Right renal cortex interstitium (tissue), 3 donors: Measurements from ENCODE around the gene FSHR. TPM values are rescaled to one million over a fixed set of nuclear protein-coding genes. Genes with fewer than 3 reads are reported as not detected.

ENCODE experiments used
- DNase-seq, 3 donors: peaks; one replicate each; pipeline ENCODE4 v3.0.0-alpha.2; 2013; ENCODE audit warnings: low read depth in 3 of 3, low spot score in 2 of 3
- polyA plus RNA-seq, 3 donors: library from polyadenylated mRNA; unstranded; fragments of 120-200 nt; gene quantifications; one replicate each; pipeline ENCODE4 v1.2.1, GENCODE V29; 2013; ENCODE audit not compliant: insufficient read length in 3 of 3

The FSHR gene
- polyA plus RNA-seq, 3 donors = not detected

DNA sequence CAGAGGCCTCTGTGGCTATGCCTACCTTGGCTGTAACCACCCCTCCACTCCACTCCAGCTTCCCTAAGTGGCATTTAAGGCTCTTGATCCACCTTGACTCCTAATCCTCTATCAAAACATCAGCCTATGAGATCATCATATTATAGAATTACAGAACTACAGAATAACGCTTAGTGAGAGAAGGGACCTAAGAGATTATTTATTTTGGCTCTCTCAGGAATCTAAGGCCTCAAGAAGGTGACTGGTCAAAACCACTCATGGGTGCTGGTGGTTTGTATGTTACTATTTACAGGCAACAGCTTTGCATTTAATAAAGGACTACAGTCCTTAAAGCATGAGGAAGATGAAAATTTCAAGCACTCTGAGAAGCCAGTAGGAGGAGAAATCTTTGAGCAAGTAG, 118.8 kb downstream of the FSHR start:
- no peak for DNase-seq

DNA sequence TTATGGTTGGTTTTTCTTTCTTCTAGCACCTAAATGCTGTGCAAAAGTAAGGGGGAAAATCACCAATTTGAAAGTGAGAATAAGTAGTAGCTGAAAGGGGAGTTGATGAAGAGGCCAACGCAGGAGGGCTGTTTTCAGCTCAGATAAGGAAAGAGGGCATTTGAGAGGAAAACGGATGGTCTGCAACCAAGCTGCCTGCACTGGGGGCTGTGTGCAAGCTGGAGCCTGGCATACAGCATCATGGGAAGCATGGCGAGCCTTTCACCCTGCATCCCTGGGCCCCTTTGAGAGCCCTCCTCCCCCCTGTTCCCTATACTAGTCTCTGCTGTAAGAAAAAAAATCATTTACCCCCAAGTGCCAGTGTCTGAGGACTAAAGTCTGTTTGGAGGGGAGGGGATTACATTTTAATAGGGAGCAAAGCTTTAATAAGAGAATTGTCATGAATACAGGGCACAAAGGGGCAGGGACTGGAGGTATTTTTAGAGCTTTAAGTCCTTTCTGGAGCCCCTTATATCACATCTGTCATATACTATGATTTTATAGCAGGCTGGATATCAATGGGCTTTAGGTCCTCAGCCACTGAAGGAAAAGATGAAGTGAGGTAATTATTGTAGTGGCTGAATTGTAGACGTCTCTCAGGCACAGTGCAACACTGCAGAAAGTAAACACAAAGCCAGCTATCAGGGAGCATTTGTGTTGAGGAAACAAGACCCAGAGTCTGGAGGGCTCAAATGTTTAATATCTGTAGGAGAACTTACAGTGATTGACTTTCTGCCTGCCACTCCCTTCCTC, 120.7 kb downstream of the FSHR start:
- no peak for DNase-seq

DNA sequence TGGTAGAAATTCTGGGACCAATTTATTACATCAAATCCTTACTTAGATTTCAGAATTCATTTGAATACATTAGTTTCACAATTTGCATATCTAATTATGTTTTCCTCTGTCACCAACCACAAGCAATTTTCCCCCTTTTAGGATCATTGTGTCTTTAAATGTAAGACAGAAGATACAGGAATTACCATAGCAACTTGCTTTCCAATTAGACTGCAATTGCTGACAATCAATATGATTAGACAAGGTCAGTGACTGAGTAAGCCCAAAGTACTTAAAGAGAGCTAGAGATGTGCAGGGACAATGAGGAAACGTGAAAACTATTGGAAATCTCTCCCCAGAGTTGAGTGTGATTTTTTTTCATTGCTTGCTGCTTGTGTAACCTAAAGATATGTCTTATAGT, 121.4 kb downstream of the FSHR start:
- DNase-seq = no peak

DNA sequence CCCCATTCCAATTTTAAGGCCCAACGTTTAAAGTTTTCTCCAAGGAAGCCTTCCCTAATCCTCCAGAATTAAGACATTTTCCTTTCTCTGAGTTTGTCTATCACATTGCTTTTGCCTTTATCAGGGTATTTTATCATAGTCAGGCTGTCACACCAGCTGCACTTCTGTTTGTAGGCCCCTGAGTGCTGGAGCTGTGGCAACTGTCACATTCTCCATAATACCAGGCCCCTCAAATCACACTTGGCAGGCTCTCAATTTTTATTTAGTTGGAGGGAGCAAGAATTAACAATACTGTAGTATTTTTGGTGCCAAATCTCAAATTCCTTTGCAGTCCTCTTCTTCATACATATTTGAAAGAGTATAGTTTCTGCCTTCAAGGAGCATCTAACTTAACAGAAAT, 122.2 kb downstream of the FSHR start:
- DNase-seq = no peak

DNA sequence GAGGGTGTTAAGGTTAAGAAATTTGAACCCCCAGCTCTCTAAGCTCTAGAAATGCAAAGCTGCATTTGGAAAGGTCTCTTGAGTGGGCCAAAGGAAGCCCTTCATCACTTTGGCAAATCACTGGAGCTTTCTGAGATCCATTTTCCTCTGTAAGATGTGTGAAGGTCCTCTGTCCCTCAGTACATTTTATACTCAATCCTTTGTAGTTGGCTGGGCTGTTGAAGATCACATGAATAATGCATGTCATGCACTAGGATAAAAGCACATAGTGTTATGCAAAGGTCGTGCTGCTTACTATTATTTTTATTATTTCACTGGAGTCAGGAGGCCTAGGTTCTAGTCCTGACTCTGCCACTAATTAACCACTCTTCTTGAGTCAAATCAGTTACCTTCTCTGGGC, 124.9 kb downstream of the FSHR start:
- no peak for DNase-seq

DNA sequence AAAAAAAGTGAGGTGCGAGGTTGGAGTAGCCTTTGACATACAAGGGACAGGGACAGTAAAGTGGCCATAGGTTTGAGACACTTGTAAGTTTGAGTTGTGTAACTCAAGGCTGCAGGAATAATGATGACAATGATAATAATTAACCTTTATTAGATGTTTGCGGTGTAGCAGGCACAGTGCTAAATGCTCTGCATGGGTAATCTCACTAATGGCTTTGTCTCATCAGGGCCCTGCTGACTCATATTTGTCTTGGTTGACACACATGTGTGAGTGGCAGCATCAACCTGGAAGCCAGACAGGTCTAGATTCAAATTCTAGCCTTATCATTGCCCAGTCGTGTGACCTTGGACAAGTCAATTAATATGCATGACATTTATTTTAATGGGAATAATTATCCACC, 126.2 kb downstream of the FSHR start:
- DNase-seq = no peak

DNA sequence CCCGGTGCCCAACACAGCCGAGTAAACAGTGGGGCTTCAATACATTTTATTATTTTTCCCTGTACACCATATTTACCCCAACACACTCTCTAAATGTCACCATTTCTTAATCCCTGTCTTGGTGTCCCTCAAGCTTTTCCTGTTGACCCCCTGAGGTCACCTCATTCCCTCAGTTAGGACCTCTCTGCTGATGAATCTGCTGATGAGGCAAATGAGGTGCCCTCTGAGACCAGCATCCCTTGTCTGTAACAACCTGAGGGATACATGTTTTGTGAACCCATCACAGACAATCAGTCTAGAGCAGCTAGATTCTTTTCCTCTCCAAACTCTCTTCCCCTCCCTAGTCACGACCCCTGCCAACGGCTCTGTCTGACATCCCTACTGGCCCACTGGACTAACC, 127.6 kb downstream of the FSHR start:
- DNase-seq = no peak

DNA sequence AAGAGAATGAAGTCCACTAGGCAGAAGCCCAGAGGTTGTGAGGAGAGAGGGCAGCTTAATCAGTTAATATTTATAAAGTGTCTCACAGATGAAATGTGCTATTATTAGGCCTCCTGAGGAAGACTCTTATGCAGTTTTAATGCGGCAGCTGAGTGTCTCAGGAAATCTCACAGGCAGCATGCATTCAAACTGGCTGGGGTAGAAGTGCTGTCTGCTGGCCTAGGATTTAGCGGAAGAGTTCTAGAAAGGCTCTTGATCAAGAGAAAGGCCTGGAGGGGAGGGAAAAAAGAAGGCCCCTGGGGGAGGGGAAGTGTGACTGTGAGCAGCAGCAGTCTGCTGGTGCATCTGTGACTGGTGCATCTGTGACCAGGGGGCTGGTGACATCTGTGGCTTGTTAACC, 133.0 kb downstream of the FSHR start:
- DNase-seq = no peak

DNA sequence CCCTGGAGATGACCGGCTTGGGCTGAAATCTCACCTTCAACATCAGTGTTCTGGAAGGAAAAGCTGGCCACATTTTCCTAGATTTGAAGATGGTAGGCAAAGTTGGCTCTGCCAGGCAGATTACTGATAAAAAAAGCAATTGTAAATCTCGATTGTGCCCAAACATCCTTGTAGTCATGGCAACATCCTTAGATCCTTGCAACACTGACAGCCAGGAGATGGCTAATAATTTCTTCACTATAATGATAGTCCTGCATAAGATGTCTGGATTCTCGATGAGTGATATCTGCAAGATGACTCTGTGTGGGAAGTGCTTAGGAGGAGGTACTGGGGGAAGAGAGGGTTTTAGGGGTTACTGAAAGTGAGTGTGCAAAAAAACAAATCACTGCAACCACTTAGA, 149.1 kb downstream of the FSHR start:
- DNase-seq = no peak

DNA sequence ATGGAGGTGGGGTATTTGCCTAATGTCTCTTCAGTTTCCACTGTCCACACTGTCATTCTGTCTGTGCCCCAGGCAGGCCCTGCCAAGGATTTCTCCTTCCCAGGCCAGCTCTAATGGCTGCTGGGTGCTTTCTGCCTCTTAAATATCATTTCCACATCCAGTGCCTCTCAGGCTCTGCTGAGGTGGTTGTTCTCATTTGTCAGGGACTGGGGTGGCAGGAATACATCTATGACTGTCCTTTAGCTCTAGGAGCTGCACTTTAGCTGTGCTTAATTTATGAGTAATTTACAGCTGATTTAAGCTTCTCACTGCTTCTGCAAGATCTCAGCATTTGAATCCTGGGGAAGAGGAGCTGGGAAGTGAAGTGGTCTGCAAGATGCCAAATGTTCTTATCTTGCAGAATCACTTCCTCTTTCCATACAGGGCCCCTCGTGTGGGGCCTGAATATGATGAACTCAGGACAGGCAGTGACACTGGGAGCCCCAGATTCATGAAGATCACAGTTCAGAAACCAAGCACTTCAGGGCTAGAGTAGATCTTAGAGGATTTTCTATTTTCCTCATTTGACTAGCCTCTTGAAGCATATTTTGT, 150.2 kb downstream of the FSHR start:
- DNase-seq = no peak

DNA sequence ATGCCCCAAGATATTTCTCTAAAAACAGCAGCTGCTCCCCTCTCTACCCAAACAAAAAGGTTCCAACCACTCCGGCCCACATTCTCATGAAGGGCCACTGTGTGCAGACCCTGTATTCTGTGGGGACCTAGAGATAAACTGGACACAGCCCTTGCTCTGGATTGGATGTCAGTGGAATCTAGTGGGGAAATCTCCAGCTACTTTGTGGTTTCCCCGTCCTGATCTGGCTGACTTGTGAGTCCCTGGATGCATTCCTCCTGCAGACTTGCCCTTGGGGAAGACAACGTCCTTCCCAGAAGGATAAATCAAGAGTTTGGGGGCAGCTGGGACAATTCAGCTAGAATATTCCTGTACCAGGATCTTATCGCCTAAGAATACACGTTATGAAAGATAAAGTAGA, 151.1 kb downstream of the FSHR start:
- DNase-seq = no peak

DNA sequence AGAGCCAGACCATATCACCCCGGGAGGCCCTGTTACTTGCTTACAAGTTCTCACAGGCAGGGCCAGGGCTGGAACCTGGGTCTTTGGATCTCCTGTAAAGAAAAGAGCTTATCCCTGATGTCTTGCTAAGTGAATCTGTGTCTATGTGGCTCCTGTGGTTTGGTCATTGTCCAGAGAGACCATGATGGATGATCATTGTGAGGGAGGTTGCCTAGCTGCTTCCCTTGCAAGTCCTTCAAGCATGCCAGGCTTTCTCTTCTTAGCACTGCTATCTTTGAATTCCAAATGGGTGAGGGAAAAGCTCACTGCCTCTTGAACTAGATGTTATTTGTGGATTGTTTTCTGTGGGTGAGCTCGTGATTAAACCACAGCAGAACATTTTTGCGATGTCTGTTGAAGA, 151.6 kb downstream of the FSHR start:
- DNase-seq = no peak

DNA sequence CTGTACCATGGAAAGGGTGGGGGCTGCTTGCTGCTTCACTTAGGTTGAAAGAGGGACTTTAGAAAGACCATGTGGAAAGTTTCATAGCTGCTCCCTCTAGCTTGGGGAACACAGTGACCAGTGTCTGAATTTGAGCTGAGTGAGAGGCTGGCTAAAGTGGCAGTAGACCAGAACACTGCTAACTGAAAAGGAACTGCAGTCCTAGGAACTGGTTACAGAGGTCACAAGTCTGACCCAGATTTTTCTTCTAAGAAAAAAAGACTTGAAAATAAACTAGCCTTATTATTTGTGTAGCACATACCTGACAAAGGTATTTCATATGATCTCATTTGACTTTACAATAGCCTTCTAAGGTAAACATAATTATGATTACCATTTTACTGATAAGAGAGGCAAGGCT, 153.6 kb downstream of the FSHR start:
- DNase-seq = no peak

DNA sequence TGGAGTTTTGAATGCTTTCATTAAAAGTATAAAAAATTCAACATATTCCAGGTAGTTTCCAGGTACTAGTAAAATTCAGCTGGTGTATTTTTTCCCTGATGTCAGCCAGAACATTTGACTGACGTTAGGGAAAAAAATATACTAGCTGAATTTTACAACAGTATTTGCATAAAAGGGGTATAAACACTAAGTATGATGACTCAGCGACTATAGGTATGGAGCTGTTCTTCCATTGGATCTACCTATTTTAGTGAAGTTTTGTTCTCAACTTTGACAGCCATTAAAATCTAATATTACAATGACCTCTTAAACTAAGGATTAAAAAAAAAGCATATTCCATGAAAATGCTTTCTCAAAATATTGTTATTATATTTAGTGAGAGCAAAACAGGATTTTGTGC, 155.9 kb downstream of the FSHR start:
- no peak for DNase-seq

DNA sequence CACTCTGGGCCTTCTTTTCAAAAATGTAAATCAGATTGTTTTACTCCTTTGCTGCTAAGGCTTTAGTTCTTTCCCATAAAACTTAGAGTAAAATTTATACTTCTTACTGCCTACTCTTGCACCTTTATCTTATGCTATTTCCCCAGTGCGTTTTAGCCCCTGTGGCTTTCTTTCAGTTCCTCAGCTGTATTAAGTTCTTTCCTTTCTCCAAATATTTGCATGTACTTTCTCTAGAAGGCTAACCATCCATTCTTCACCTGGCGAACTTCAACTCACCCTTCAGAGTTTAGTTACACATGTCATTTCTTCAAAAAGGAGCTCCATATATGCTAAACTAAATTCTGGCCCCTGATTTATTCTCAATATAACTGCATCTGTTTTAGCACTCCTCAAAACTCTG, 160.7 kb downstream of the FSHR start:
- no peak for DNase-seq

DNA sequence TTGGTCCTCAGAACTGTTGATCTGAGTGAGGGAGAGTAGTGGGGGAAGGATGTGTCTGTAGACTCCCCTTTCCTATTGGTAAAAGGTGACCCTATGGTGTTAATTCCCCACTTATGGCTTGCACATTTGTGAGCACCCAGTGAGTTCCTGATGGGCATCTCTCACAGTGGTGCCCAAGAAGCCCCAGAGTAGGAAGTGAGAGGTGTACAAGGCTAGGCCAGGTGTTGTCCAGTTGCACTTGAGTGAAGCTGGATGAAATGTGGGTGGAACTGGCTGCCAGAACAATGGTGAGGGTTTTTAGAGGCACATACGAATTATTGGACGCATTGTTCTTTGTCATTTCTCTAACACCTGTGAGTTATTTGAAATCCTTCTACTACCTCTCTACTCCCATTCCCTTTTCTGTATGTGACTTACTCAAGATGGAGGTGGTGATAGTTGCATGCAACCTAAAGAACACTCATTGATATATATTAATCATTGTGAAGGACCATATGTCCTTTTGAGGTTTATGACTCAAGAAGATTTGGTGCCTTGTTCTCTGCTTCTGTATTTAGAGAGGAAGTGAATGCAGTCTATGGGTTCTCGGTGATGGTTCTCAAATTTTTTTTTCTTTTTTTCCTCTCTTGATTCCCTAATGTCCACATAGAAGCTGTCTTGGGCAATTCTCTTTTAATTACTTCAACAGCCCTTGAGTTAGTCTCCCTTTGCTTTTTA, 162.7 kb downstream of the FSHR start:
- no peak for DNase-seq

DNA sequence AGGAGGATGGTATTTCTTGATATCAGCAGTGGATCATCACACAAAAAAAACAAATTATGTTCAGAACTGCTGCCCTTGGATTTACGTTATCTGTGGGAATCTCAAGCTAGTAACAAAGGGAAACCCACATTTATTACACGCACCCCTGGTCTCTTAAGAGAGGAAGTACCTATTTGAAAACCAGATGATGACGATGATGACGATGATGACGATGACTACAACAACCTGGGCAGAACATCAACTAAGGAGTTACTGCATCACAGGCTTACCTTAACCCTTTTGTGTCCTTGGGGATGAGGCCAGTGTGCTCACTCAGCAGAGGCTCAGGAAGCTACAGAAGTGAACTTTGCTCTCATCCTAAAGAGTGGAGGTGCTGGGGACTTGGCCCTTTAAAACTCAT, 169.4 kb downstream of the FSHR start:
- no peak for DNase-seq

DNA sequence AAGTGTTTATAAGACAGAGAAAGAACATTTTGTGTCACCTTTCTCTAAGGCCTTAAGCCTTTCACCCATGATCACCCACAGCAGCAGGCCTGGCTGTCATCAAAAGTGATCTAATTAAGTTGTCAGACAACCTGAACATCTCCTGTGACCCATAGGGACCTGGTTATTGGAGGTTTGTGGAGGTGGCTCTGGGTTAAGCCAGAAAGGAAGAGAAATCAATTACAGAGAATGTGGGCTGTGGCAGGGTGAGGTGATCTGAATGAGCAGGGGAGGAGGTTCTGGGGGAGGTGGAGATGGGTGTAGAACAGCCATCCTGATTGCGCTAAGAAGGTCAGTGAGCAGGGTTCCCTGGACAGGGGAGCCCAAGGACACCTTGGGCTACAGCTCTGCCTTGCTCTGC, 170.8 kb downstream of the FSHR start:
- DNase-seq = no peak

DNA sequence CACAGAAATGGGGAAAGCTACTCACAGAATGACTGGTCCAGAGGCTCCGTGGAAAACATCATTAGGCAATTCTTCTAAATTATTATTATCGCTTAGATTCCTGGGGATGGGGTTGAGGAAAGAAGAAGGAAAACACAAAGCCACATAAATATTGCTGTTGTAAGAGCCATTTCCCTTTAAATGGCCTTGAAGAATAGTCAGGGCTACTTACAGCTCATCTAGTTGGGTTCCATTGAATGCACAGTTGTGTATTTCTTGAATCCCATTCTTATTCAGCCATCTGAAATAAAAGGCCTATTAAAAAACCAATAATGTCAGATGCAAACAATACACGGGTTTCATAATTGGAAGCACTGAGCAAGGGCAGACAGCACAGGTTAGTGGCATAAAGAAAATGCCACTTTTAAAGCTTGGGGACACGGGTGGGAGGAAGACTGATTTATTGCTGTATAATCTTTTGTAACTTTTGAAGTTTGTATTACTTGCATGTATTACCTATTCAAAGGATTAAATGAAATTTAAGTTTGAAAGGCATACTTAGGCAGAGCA, 171.4 kb downstream of the FSHR start:
- no peak for DNase-seq

DNA sequence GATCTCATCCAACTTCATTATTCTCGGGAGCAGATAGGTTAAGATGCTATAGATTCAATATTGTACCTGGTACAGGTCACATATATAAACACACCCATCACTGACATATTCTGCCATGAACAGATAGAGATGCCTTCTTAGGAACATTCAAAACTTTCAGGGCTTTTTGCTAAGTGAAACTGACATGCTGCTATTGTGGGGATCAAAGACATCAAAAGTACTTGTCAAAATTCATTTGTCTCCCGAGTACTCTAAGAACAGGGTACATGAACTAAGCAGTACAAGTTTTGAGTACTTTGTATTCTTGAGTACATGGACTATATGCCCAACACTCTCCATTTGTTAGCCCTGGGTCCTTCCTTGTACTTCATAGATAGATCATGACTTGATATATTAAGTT, 173.5 kb downstream of the FSHR start:
- no peak for DNase-seq

DNA sequence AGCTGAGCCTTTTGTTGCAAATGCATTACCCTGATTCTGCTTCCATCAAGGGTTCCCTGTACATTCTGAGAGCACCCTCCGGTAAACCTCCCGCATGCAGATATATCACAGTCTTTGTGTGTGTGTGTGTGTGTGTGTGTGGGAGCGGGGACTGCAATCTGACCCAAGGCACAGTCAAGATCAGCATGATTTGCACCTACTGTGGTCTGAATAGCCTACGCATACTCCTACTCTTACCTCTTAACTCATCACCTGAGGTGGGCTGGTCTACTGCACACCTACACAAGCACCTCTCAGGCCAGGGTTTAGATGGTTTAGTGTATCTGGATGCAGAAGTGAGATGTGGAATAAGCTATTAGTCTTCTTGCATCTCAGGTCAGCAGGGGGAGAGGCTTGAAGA, 174.6 kb downstream of the FSHR start:
- DNase-seq = no peak

DNA sequence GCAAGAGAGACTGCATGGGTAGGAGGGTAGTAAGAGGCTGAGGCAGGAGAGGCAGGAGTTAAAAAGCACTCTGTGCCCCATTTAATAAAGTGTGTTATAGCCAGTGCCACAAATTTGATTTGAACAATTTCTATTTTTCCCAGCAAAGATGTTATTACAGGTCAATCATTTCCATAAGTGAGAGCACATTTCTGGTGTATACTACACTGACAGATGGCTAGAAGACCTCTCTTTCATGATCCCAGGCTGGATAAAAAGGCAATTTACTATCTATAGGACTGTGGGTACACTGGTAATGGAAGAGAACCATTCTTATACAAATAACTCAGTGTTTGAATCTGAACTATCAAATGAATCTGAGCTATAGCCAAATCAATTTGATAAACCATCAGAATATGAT, 176.2 kb downstream of the FSHR start:
- DNase-seq = no peak
